AML-193 (cell line): Measurements from ENCODE around the gene GYPC.
"Not testable (repeated sequence)": the region's sequence is repeated elsewhere in the genome, so short reads cannot be mapped to it uniquely, and the experiment has no call there.

ENCODE experiments used
- DNase-seq, 2 experiments: peaks; one replicate each; lab custom pipeline; 2025; lab: John Stamatoyannopoulos, UW

GYPC gene

GRCh38 chr2:126699716-126700581 is 44.0 kb downstream of the GYPC start:
- DNase-seq: no peak

GRCh38 chr2:126700677-126701076 is 44.7 kb downstream of the GYPC start:
- no peak for DNase-seq

DNA sequence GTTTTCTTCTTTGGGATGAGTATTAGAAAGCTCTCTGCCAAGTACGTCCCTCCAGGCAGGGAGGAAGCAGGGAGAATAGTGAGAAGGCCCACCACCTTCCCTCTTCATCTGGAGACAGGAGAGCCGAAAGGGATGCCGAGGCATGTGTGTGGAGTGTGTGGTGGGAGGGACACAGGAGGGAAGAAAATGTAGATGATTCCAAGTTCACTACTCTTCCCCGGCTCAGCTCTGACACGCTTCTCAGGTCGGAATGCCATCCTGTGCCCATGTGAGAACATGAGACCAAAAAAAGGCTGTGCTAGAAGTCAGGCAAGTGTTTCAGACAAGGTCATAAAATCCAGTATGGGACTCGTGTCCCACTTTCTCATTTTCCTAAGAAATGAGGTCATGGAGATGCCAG is 47.4 kb downstream of the GYPC start:
- no peak for DNase-seq

GRCh38 chr2:126704434-126705160 is 48.6 kb downstream of the GYPC start:
- DNase-seq: no peak

- DNase-seq: no peak
These were observed 51.2 kb downstream of the GYPC start for GRCh38 chr2:126707191-126707590.

DNA sequence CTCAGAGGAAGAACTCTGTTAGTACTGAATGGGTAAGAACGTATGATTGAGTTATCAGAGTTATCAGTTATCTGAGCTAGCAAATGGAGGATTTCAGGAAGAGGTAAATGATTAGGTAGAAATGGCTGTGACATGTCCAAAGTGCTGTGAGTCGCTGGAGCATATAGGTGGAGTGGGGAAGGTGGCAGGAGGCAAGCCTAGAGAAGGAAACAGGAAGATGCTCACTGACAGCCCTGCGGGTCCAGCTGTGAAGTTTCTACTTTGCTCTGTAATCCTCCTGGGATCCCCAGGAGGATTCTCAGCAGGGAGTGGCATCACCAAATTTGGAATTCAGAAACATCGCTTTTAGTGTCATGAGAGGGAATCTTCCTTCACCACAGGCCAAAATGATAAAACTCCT is 52.0 kb downstream of the GYPC start:
- DNase-seq: no peak

GRCh38 chr2:126714191-126714965 is 58.4 kb downstream of the GYPC start:
- no peak for DNase-seq

DNA sequence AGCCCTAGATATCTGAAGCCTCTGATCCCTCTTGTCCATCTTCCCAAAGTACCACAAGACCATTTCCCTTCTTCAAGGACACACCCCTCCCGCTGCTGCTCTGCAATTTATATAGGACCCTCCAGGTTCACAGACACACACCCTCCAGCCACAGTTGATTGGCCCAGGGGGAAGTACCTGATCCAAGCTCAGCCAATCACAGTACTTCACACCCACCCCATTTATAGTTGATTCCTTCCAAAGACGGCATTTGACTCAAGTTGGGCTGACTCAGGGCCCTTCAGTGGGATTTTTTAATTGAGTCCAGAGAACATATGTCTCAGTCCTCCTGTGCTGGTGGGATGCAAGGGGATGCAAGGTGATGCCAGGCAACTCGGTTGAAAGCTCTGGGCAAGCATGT is 59.2 kb downstream of the GYPC start:
- no peak for DNase-seq

GRCh38 chr2:126715576-126716406 is 59.8 kb downstream of the GYPC start:
- DNase-seq: no peak

DNA sequence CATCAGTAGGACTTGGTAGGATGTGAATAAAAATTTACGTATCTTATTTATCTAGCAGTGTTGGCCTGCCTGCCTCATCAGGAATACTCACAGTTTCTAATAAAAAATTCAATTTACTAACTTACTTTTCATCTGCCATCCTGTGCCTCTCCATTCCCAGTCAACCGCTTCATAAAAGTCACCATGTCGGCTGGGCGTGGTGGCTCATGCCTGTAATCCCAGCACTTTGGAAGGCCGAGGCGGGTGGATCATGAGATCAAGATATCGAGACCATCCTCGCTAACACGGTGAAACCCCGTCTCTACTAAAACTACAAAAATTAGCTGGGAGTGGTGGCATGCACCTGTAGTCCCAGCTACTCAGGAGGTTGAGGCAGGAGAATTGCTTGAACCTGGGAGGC is 61.3 kb downstream of the GYPC start:
- not testable (repeated sequence) for DNase-seq

DNA sequence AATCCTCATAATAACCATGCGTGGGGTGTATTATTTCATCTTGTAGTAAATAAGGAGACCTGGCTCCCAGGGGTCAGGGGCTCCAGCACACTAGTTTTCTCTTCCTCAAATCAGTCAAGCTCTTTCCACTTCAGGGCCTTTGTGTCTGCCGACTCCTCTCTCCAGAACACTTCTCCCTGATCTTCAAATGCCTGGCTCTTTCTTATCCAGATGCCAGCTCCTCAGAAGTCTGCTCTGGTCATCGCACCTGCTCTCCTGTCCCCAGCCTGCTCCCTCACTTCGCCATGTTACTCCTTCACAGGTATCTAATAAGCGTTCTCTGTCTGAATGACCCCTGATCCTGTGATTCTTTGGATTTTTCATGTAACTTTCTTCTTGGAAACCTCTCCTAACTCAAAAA is 62.0 kb downstream of the GYPC start:
- DNase-seq: no peak

- no peak for DNase-seq
These were observed 63.4 kb downstream of the GYPC start for GRCh38 chr2:126719191-126719832.

DNA sequence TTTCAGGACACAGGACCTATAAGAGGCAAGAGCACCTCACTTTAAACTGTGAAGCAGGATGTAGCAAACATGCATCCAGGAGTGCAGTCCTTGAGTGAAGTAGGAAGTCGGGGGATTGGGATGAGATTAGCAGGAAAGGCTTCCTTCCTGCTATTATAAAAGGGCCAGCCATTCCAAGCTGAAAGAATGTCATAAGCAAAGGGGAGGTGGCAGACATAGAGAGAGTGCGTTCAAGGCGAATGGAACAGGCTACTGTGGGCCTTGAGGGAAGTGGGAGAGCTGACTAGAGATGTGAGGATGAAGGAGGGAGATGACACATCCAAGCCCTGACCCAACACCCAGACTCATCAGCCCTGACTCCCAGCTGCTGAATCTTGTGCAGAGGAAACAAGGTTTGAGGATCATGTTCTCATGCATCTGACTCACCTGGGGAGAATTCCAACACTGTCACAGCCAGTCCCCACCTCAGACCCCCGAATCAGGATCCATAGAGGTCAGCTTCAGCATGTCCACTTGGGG is 63.9 kb downstream of the GYPC start:
- no peak for DNase-seq

DNA sequence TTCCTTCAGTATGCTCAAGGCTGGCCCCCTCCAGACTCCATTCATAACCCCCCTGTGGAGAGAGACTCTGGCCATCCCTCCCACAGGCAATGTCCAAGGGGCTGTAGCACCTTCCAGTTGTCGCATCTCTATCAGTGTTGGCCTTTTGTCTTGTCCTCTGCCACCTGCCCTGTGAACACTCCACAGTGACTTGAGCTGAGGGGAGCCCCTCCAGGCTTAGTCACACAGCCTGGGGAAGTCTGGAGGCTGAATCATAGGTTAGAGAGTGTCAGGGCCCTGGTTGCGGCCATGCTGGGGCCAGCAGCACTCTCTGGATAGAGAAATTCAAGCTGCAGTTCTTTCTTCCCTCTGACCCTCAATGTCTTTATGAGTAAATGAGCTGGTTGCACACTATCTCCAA is 64.7 kb downstream of the GYPC start:
- no peak for DNase-seq

DNA sequence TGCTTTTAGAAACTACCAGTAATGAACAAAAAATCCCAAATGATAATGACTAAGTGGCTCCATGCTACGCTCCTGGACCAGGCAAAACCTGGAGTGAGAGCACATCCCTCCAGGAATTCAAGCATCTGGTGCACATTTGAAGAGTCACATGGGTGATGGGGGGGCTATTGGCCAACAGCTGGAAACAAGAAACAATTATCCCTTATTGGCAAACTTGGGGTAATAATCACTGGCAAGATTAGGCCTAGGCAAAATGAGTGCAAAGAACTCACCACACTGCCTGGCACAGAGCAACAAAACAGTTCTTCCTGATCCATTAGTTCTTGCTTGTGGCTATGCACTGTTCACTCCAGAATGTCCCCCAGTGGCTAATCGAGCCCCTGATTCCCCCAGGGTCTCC is 66.1 kb downstream of the GYPC start:
- no peak for DNase-seq

DNA sequence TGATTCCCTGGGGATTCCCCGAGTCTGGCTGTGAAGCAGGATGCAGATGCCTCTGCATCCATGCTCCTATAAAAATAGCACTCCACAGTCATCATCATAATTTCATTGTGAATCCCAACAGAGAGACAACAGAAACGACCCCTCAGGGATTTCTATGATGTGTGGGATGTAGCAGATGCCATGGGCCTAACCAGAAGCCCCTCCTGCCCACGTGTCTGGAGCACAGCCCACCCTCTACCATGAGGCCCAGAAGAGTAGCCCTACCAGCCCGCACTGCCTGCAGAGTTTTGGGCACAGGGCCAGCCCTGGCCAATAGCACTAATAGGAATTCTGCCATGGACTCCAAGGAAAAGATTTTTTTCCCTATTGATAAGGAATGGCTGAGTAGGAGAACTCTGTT is 66.6 kb downstream of the GYPC start:
- DNase-seq: no peak

GRCh38 chr2:126723281-126723815 is 67.4 kb downstream of the GYPC start:
- DNase-seq: no peak

GRCh38 chr2:126725580-126725979 is 69.6 kb downstream of the GYPC start:
- no peak for DNase-seq

GRCh38 chr2:126729896-126730295 is 73.9 kb downstream of the GYPC start:
- no peak for DNase-seq

DNA sequence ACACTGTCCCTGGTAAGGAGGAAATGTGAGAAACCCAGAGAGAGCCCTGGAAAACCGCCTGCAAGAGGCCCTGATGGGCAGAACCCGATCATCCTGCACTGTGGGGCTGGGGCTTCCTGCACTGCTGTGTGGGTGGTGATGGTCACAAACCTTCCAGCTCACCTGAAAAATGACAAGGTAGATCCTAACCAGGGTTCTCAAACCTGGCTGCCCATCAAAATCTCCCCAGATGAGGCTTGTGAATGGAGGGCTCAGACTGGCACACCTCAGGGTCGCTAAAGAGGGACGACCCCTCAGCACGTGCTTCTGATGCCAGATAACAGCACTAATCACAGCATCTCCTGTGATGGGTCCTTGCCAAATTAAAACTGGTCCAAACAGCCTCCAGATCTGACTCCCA is 74.7 kb downstream of the GYPC start:
- DNase-seq: no peak

GRCh38 chr2:126731353-126731752 is 75.4 kb downstream of the GYPC start:
- no peak for DNase-seq
